Nephron (organoid): Measurements from ENCODE around the gene MESP1.

ENCODE experiments used
- H3K27ac Mint-ChIP-seq, 3 experiments: 2 replicates each; pipeline ENCODE4 v1.8.0; 2020; ENCODE audit warnings: mixed read lengths in 3 of 3, mild to moderate bottlenecking in 2 of 3, moderate library complexity in 1 of 3
- H3K27me3 Mint-ChIP-seq: 2 replicates; pipeline ENCODE4 v1.8.0; 2021; ENCODE audit warnings: low read depth, mild to moderate bottlenecking, moderate library complexity, mixed read lengths
- H3K36me3 Mint-ChIP-seq: 2 replicates; pipeline ENCODE4 v1.8.0; 2020; ENCODE audit warnings: low read depth, mixed read lengths
- H3K4me1 Mint-ChIP-seq: 2 replicates; pipeline ENCODE4 v1.8.0; 2020; ENCODE audit warnings: mixed read lengths
- H3K4me3 Mint-ChIP-seq, 3 experiments: 2 replicates each; pipeline ENCODE4 v1.8.0; 2020; ENCODE audit warnings: mild to moderate bottlenecking in 3 of 3, mixed read lengths in 3 of 3, moderate library complexity in 2 of 3
- H3K9me3 Mint-ChIP-seq: 2 replicates; pipeline ENCODE4 v1.8.0; 2020; ENCODE audit warnings: mixed read lengths
- CTCF ChIP-seq, 3 experiments: fragments of 200-600 bp; sonication (generic); IDR thresholded peaks; one replicate each; pipeline ENCODE4 v1.5.0; 2021; ENCODE audit warnings: antibody characterized with exemption in 3 of 3; ENCODE audit not compliant: unreplicated experiment in 3 of 3

The MESP1 gene

GRCh38 chr15:89723031-89723430 lies 28.0 kb downstream of the MESP1 start:
- H3K4me1 Mint-ChIP-seq = no peaks in the 10 kb centered on the region
- H3K27ac Mint-ChIP-seq = no peak overlapping the region
- H3K4me3 Mint-ChIP-seq = no peak overlapping the region
- TF ChIP-seq CTCF (IDR thresholded peaks at IDR 0.05; ENCODE audit: unreplicated experiment in 3 of 3) = no peak
- H3K36me3 Mint-ChIP-seq = no peaks in the 10 kb centered on the region
- peaks cover 7% of the 10 kb centered on the region for H3K9me3 Mint-ChIP-seq
- H3K27me3 Mint-ChIP-seq = peaks cover 9% of the 10 kb centered on the region

GRCh38 chr15:89714775-89715174 lies 36.3 kb downstream of the MESP1 start:
- H3K27me3 Mint-ChIP-seq = peaks cover 5% of the 10 kb centered on the region
- peaks cover 4% of the 10 kb centered on the region for H3K9me3 Mint-ChIP-seq
- no peak overlapping the region for H3K27ac Mint-ChIP-seq
- no peaks in the 10 kb centered on the region for H3K36me3 Mint-ChIP-seq
- no peak for TF ChIP-seq CTCF (IDR thresholded peaks at IDR 0.05; ENCODE audit: unreplicated experiment in 3 of 3)
- H3K4me1 Mint-ChIP-seq = no peaks in the 10 kb centered on the region
- H3K4me3 Mint-ChIP-seq = no peak overlapping the region

DNA sequence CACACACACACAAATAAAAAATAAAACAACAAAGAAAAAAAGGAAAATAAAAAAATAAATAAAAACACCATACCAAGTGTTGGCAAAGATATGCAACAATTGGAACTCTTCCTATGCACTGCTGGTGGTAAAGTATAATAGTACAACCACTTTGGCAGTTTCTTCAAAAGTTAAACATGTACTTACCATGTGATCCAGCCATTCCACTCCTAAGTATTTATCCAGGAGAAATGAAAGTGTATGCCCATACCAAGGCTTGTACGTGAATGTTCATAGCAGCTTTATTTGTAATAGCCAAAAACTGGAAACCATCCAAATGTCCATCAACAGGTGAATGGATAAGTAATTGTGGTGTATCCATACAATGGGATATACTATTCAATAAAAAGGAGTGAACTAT lies 43.5 kb downstream of the MESP1 start:
- Mint-ChIP-seq H3K27ac (no peak overlapping the region), H3K27me3 (peaks cover 25% of the 10 kb centered on the region), H3K4me3 (no peak overlapping the region), H3K9me3 (peaks cover 4% of the 10 kb centered on the region), H3K36me3 (no peaks in the 10 kb centered on the region), H3K4me1 (no peaks in the 10 kb centered on the region)
- TF ChIP-seq CTCF (IDR thresholded peaks at IDR 0.05; ENCODE audit: unreplicated experiment in 3 of 3) = no peak

DNA sequence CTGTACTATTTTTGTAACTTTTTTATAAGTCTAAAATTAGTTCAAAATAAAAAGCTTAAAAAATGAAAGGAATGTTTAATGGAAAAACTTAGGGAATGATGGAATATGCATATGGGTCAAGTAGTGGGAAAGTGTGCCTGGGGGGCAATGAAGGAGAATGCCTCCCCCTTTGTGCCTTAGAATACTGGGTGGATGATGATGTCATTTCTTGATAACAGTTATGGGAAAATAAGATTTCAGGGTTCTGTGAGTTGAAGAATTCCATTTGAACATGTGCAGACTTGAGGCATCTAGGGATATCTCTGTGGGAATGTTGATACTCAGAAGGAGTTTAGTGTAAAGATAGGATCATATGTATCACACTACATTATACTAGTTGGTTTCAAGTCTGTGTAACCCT lies 46.6 kb downstream of the MESP1 start:
- H3K27ac Mint-ChIP-seq = no peak overlapping the region
- no peak overlapping the region for H3K4me3 Mint-ChIP-seq
- H3K27me3 Mint-ChIP-seq = peaks cover 27% of the 10 kb centered on the region
- H3K9me3 Mint-ChIP-seq = no peaks in the 10 kb centered on the region
- no peak for TF ChIP-seq CTCF (IDR thresholded peaks at IDR 0.05; ENCODE audit: unreplicated experiment in 3 of 3)
- no peaks in the 10 kb centered on the region for H3K4me1 Mint-ChIP-seq
- no peaks in the 10 kb centered on the region for H3K36me3 Mint-ChIP-seq
